HG02885 (cell line): Measurements from ENCODE around the gene TMOD1.

Experiments used
- ATAC-seq: cut with Tn5 transposase; IDR thresholded peaks from one replicate; pipeline ENCODE4 v1.9.1; 2021; ENCODE audit warnings: mild to moderate bottlenecking; ENCODE audit not compliant: unreplicated experiment, poor library complexity

Gene TMOD1

DNA sequence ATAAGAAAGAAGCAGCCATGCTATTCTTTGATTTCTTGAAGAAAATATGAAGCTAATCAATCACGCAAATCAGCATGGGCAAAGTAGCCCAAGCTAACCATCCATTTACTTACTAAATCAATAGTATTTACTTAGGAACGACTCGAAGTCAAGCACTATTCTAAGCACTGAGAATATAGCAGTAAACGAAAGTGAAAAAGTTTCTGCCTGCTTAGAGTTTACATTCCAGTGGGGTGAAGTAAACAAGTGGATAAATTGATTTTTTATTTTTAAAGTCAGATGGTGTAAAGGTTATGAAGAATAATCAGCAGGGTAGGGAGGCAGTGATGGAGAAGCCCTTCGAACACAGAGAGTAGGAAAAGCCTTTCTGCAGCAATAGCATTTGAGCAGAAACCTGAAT lies 126.2 kb downstream of the TMOD1 start:
- no peak for ATAC-seq

DNA sequence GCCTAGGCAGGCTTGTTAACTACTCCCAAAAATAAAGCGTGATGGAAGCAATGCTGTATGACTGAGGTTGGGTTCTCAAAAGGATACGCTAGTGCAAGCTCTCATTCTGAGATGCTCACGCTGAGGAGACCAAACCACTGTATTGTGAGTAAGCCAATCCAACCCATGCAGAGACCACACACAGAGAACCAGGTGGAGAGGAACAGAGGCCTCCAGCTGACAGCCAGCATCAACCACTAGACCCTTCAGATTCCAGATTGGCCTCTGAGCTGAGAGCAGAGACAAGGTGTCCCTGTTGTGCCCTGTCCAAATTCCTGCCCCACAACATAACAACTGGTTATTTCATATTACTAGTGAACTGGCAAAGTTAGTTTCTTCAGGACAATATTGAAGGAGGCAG lies 127.2 kb downstream of the TMOD1 start:
- no peak for ATAC-seq

DNA sequence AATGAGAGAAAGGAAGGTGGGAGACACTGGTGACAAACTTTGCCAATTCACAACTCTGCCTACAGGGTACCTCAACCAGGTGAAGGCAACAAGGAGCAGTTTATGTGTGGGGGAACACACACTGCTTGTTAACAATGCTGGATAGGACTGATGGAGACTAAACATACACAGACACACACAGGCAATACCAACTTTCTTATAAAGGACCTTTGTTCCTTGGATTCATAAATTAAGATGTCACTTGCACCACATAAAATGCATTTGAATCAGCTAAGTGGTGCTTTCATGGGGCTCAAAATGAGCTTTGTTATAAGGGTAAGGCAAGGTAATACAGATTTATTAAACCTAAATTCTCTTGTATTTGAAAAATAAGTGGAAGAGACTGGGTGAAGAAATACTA lies 127.7 kb downstream of the TMOD1 start:
- ATAC-seq: no peak

DNA sequence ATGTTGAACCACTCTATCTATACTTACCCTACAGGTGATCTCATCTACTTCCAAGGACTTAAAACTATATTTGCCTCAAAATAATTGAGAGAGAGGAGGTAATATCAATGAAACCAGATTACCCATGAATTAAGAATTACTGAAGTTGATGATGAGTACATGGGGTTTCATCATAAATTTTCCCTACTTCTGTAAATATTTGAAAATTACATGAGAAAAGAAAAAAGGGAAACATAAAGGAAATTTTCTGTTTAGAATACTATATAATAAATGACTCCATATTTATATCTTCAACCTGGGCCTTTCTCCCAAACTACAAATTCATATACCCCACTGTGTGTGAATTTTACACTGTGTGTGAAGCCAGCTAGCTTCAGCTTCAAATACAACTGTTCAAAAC lies 129.1 kb downstream of the TMOD1 start:
- no peak for ATAC-seq

DNA sequence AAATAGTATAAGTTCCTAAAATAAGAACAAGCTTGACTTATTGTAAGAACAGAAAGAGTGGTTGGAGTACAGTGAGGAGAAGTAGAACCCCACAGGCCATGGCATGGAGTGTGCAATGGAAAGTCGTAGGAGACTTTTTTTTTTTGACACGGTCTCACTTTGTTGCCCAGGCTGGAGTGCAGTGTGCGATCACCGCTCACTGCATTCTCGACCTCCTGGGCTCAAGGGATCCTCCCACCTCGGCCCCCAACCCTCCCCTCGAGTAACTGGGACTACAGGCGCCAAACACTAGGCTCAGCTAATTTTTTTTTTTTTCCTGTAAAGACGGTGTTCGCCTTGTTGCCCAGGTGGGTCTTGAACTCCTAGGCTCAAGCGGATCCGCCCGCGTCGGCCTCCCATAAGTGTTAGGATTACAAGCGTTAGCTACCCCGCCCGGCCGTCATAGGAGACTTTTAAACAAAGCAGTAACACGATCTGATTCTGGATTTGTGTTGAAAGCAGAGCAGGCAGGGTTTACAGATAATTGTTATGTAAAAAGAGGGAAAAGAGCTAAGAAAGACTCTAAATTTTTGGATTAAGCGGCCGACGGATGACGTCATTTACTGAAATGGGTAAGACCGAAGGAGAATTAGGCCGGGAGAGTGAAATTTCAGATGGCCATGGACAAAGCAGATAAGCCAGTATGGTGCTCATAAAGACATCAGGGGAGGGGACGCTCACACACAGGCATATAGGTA lies 130.9 kb downstream of the TMOD1 start:
- ATAC-seq: peak; percentile 8

DNA sequence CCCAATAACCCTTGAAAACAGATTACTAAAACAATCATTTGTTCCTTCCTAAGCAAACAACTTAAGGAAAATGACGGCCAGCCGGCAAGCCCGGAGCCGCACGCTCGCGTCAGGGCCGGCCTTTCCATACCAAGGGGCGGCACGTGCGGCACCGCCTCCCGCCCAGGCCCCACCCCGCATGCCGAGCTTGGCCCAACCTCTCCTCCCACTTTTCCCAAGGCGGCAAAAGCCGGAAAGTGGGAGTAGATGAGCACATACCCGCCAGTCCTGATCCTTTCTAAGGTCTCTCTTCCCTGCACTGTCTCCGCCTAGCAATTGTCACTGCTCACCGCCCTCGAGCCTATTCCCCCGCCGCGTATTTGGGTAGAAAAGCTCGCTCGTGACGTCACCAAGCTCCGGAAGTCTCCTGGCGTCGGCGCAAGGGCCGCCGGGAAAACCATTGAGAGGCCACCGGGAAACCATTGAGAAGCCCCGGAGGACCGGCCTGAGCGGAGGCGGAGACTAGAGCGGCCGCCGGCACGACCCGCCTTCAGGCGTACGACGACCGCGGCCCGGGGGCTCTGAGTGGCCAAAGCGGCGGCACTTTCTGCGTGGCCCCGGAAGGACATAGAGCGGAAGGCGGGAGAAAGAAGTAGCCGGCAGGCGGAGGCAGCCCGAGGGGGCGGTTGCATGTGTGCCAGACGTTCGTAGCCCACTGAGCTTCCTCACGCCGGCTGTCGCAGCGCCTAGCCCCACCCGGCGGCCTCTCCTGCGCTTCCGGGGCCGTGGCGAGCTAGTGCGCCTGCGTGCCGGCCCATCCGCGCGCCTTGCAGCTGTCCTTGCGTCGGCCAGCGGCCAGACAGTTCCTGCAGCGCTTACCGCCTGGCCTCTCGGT lies 131.8 kb downstream of the TMOD1 start, which contains the start of the genes NCBP1 and TSTD2:
Gene NCBP1, plus strand, starts transcription at position 837 of the 874 bp plus-strand sequence. CDS start 61 bp downstream, outside the sequence.
Gene TSTD2, minus strand, starts transcription at position 384 of the 874 bp plus-strand sequence. CDS start 5,806 bp downstream, outside the sequence.
- peak; percentile 86 for ATAC-seq

DNA sequence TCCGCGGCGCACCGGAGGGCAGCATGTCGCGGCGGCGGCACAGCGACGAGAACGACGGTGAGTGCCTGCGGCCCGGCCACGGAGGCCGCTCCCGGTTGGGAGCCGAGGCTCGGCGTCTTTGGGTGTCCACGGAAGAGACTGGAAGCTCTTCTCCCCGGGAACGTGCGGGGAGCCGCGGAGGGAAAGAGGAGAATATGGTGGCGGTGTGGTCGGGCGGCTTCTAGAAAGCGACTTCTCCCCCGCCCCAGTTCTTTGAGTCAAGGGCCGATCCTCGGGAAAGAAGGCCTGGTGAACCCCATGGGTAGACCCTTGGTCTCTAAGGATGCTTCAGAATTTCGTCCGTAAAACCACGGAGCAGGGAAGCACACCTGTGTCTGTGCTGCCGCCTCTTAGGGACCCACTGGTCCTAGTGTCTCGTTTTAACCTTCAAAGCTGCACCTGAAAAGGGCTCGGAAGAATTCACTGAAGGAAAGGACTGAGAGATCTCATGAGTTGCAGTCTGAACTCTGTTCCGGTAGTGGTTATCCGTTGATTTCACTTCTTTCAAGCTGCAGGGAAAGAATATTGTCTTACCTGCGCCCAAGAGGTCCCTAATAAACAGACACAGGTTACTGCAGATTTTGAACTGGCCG lies 132.5 kb downstream of the TMOD1 start:
- ATAC-seq: no peak

DNA sequence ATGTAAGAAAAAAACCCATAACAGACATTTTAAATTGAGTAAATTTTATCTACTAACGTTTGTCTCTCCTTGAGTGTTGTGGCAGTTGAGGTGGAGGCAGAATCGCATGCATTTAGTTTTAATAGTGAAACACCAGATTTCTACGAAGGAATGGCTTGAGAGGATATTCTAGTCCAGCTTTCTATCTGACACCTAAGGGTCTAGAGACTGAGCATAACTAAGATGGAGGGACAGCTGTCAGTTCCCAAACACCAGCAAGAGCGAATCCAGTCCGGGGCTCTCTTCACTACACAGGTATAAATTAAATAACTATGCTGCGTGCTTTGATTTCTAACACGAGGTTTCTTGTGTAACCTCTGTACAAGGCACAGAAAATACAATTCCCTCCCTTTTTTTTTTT lies 133.6 kb downstream of the TMOD1 start:
- no peak for ATAC-seq

DNA sequence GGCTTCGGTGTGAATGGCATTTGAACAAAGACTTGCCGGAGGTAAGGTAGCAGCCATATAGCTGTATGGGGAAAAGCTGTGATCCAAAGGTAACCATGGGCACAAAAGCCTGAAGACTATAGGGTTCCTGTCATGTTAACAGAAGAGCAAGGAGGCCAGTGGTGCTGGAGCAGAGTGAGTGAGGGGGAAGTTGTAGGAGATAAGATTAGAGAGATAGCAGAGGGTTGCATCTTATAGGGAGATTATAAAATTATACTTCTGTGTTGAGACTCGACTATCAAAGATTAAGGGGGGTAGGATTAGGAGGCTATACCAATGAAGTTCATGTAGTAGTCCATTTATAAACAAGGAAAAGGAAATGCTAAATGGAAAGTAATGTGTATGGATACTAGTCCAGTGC lies 135.4 kb downstream of the TMOD1 start:
- no peak for ATAC-seq

DNA sequence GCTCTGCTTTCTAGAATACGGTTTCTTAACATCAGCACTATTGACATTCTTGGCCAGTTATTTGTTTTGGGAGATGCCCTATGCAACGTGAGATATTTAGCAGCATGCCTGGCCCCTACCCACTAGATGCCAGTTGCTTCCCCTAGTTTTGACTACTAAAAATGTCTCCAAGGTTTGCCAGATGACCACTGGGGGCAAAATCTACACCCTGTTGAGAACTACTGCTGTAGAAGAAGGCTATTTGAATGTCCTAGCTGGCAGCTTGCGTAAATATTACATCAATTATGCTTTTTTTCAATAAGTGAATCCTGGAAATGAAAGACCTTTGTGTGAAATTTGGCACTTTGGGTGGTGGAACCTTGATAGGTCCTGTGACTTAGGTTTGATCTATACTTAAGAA lies 137.2 kb downstream of the TMOD1 start:
- no peak for ATAC-seq

DNA sequence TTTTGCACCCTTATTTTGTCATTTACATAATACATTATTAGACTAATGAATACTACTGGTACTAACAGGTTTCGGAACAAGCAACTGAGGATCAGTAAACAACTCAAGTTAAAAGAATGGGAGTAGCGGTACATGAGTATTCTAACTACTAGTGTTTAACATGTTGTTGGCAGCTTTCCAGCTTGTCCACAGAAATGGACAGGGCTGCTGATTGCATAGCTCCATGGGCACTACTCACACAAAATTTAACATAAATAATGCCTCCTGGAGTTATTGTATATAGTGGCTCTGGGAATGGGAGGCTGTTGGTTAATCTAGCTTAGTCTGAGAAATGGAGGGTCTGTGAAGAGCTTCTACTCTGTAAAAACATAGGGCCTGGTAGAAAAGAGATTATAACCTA lies 138.9 kb downstream of the TMOD1 start:
- no peak for ATAC-seq

DNA sequence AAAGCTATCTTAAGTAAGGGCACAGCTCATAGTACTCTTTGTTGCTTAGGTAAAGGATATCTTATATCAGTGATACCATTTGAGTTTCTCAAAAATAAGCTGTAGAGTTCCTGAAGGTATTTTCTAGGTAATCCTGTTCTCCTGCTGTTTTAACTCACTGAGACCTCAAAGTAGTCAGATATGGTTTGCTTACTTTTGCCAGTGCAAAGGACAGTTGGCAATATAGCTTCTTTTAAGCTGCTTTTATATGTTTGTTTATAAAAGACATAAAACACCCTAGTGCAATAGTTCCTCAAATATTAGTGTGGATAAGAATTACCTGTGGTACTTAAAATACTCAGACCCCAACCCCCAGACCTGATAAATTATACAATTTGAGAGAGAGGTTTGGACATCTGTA lies 144.3 kb downstream of the TMOD1 start:
- no peak for ATAC-seq

DNA sequence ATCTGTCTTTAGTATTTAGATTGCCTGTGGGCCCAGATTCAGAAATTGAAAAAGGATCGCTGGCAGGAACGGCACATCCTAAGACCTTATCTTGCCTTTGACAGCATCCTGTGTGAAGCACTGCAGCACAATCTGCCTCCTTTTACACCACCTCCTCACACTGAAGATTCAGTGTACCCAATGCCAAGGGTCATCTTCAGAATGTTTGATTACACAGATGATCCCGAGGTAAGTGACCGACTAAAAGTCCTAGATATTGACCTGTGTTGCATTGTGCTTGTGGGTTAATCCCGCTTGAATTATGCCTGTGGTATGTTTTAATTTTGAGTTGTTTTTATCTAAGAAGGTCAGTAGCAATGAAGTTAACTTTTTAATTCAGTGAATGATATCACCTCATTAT lies 146.5 kb downstream of the TMOD1 start:
- ATAC-seq: no peak
